Fibroblast of lung (primary cell): ENCODE measurements around the gene ZNF580.

Experiments used
- EZH2 ChIP-seq: IDR thresholded peaks from 2 replicates; pipeline ENCODE4 v1.5.1; 2012; ENCODE audit warnings: low read length, control low read depth, mild to moderate bottlenecking; ENCODE audit errors: missing control alignments
- TF ChIP-seq, protein P1 (sequence below), 2 donors: IDR thresholded peaks in 1 of 2; conservative IDR thresholded peaks in 1 of 2; 1 replicate in 1 of 2; 2 replicates in 1 of 2; pipeline ENCODE4 v1.5.1; 2011 to 2012; ENCODE audit warnings: low read length in 2 of 2, control low read depth in 1 of 2, inconsistent platforms in 1 of 2, low read depth in 1 of 2, mild to moderate bottlenecking in 1 of 2

DNA sequence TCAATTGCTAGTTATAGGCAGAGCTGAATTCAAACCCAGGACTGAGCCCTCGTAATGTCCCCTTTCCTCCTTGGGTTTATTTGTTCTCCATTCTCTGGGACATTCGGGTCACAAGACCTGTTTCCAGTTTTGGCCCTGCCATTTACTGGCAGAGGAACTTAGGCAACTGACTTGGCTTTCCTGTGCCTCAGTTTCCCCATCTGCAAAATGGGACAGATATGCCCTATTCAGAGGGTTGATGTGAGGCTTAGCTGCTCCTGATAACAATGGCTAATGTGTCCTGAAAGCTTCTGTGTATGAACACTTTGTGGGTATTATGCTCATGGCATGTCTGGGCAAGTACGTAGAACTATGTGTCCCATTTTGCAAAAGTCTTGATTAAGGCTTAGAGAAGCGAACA lies 39.7 kb upstream of the ZNF580 start:
- TF ChIP-seq, protein P1, sequence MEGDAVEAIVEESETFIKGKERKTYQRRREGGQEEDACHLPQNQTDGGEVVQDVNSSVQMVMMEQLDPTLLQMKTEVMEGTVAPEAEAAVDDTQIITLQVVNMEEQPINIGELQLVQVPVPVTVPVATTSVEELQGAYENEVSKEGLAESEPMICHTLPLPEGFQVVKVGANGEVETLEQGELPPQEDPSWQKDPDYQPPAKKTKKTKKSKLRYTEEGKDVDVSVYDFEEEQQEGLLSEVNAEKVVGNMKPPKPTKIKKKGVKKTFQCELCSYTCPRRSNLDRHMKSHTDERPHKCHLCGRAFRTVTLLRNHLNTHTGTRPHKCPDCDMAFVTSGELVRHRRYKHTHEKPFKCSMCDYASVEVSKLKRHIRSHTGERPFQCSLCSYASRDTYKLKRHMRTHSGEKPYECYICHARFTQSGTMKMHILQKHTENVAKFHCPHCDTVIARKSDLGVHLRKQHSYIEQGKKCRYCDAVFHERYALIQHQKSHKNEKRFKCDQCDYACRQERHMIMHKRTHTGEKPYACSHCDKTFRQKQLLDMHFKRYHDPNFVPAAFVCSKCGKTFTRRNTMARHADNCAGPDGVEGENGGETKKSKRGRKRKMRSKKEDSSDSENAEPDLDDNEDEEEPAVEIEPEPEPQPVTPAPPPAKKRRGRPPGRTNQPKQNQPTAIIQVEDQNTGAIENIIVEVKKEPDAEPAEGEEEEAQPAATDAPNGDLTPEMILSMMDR (conservative IDR thresholded peaks at IDR 0.05 in 1 of 2, IDR thresholded peaks at IDR 0.05 in 1 of 2; ENCODE audit: low read depth in 1 of 2, low read length in 2 of 2), result no peak
- TF ChIP-seq EZH2, result no peak
